Left ventricle myocardium superior (tissue), 1 donor: ENCODE data around the gene PAN2. TPM values are rescaled to one million over a fixed set of nuclear protein-coding genes. Genes with fewer than 3 reads are reported as not detected.
"Not testable (repeated sequence)": the region's sequence is repeated elsewhere in the genome, so short reads cannot be mapped to it uniquely, and the experiment has no call there.

Experiments used
- ATAC-seq: fragments of 200-7000 bp; cut with Tn5 transposase; one replicate; pipeline ENCODE4 v1.9.1; 2020; ENCODE audit warnings: mild to moderate bottlenecking, moderate library complexity
- DNase-seq: peaks from one replicate; pipeline ENCODE4 v3.0.0-alpha.2; 2020
- intact Hi-C: fragments of 100-400 bp; cut with micrococcal nuclease; formaldehyde crosslinking; loops from one replicate; pipeline ENCODE4 v1.11.0; 2022
- total RNA-seq: library from RNA; stranded (reverse); fragmentation: NEBNext Ultra II Directional; extraction: Animal tissue kit (Norgen Biotek cat#: 25700); gene quantifications from one replicate; pipeline ENCODE4 v1.2.1, GENCODE V29; 2021
- donor health status: DM: no; HTN: yes; CAD: no; lungs with severe emphysema.

Gene PAN2
- total RNA-seq, 1 donor from 2014 or later = 52.2 TPM

DNA sequence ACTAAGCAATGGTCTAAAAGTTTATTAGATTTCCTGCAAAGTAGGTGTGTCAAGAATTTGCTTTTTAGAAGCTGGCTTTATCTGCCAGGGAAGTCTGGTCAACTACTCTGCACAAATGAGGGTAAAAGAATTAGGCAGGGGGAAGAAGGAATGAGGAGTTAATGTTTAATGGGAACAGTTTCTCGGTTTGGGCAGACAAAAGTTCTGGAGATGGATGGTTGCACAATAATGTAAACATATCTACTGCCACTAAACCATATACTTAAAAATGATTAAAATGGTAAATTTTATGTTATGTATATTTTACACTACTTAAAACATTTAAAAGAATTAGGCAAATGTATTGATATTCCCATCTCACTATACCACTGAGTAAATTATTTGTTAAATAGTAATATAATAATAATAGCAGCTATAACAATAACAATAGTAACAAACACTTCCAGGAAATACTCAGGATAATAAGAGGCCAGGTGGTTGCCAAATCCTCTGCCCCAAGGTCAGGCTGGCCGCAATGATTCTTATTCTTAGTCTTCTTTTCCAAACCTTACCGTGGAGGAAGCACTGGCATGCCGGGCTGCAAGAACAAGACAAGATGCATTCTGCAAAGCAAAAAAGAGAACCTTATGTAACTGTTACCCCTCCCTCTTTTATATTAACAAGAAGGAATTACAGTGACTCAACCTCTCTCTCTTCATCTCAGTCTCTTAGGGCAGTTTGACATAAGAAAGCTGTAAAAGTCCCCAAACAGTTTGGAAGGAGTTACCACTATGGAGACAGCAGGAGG lies 47.6 kb downstream of the PAN2 start:
- DNase-seq = no peak
- peak; percentile 20 for ATAC-seq
- intact Hi-C loops = no loop called here

DNA sequence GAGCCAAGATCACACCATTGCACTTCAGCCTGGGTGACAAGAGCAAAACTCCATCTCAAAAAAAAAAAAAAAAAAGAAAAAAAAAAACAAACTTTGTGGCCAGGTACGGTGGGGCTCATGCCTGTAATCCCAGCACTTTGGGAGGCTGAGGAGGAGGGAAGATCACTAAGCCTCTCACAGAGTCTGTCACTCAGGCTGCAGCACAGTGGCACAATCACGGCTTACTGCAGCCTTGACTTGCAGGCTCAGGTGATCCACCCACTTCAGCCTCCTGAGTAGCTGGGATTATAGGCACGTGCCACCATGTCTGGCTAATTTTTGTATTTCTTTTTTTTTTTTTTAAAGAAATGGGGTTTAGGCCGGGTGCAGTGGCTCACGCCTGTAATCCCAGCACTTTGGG lies 49.5 kb downstream of the PAN2 start:
- ATAC-seq, intact Hi-C loops, DNase-seq: not testable (repeated sequence)

DNA sequence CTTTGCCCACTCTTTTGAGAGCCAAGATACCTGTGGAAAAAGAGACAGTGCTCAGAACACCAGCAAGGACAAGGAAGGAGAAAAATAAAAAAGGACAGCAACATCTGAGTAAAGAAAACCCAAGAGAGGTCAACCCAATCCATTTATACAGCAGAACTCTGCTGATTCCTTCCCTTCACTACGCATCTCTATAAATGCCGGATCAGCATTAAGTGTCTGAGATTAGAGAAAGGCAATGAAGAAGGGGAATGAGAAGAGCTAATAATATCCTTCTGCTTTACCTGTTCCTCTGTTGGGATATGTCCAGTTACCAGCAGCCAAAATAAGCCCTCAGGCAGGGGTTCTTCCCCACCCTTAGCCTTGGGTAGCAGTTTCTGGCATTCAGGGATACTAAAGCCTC lies 51.2 kb downstream of the PAN2 start:
- DNase-seq = no peak
- intact Hi-C loops = no loop called here
- ATAC-seq = no peak

DNA sequence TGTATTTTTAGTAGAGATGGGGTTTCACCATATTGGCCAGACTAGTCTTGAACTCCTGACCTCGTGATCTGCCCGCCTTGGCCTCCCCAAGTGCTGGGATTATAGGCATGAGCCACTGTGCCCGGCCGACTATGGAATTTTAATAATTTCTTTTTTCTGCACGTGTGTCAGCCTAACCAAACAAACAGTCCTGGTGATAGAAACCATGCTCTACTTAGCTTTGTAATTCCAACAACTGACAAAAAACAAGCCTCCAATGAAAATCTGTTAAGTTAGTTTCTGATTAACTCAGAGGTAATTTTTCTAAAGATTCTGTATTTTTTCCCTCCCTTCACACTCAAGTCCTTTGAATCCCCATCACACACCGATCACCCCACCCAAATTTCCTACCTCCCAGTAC lies 51.8 kb downstream of the PAN2 start:
- DNase-seq = no peak
- ATAC-seq = no peak
- intact Hi-C loops = no loop called here

DNA sequence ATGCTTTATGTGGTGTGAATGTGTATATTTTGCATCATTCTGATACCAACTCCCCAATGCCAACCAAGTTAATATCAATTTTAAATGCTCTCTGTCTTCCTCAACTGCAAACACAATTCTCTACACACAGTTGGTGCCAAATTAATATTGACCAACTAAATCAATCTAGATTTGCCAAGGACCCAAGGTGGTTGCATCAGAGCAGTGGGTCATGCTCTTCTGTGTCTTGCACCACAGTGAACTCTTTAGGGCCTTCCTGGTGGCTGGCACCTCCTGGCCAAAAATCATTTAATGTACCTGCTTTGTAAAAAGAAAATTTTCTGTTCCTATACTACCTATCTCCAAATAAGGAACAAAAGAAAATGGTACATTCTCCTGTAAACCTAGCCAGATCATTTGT lies 53.0 kb downstream of the PAN2 start:
- DNase-seq (no peak), ATAC-seq (no peak)
- intact Hi-C loops = no loop called here

DNA sequence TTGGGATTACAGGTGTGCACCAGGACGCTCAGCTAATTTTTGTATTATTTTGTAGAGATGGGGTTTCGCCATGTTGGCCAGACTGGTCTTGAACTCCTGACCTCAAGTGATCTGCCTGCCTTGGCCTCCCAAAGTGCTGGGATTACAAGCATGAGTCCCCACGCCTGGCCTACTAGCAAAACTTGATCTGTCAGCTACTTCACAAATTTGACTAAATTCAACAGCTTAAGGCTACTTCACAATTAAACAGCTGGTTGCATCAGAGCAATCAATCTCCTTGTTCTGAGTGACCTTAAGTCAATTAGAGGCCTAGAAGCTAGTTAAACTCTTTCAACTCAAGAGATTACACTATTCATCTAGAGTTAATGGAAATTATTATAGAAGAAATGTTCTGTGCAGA lies 54.9 kb downstream of the PAN2 start:
- DNase-seq (no peak), ATAC-seq (no peak)
- intact Hi-C loops = no loop called here

DNA sequence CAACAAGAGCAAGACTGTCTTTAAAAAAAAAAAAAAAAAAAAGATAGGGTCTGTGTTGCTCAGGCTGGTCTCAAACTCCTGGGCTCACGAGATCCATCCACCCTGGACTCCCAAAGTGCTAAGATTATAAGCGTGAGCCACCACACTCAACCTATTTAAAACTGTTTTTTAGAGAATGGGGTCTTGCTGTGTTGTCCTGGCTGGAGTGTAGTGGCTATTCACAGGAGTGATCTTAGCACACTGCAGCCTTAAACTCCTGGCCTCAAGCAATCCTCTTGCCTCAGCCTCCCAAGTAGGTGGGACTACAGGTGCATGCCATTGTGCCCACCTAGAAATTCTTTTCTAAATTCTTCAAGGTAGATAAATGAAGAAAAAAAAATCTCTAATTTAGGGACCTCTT lies 59.5 kb downstream of the PAN2 start:
- no peak for ATAC-seq
- DNase-seq = no peak
- intact Hi-C loops = no loop called here

DNA sequence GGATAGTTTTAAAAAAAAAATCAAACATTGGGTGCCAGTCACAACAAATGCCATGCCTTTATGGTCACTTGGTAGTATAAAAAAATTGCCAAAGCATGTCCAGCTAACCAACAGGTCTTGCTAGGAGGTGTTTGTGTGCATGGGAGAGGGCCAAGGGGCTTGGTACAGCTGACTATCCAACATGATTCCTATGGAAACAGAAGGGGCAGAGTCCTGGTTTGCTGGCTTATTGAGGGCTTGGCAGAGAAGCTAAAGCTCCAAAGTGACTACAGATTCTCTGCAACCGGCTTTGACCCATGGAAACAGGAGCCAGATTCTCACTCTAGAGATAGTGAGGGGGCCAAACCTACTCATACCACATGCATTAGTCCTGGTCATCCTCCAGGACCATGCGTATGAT lies 61.3 kb downstream of the PAN2 start:
- intact Hi-C loops, DNase-seq: not testable (repeated sequence)
- ATAC-seq = peak; percentile 6

DNA sequence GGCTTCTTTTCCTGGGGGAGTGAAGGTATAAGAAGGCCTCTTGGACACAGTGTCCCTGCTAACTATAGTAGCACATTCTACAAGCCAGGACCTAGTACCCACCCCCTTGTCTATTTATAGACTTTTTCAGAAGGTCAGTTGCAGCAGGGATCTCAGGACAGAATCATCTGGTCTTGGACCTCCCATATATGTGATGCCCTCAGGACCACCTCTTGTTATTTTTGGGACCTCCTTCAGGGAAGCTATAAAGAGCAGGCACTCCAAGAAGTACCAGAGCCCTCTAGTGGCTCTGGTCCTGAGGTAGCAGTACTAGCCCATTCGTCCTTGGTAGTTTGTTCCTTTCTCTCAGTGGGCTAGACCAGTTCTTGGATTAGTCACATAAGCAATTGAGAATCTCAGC lies 62.8 kb downstream of the PAN2 start:
- DNase-seq (no peak), ATAC-seq (peak; percentile 60)
- intact Hi-C loops = no loop called here

DNA sequence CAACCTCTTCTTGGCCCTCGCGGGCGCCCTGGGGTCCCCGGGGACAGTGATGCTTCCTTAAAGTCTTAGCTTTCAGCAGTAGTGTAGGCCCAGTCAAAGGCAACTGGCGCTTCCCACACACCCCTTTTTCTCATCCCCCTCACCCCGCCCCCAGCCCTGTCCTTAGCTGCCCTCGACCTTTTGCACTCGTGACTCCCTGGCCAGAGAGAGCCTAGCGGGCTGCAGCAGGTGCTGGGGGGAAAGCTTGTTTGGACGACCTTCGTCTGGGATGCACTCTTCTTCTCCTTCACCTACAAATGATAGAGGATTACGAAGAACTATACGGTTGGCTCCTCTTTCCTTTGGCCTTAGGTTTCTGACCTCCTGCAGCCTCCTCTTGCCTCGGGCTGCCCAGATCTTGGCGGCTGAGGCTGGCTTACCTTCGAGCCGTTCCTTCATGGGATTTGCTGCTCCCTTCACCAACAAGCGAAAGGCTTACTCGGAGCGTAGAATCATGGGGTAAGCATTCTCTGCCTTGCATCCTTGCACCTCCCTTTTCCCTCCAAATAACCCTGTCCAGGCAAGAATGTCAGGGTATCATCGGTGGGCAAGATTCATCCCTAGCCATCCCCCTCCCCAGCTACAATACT lies 66.2 kb downstream of the PAN2 start:
- DNase-seq = no peak
- peak; percentile 50 for ATAC-seq

DNA sequence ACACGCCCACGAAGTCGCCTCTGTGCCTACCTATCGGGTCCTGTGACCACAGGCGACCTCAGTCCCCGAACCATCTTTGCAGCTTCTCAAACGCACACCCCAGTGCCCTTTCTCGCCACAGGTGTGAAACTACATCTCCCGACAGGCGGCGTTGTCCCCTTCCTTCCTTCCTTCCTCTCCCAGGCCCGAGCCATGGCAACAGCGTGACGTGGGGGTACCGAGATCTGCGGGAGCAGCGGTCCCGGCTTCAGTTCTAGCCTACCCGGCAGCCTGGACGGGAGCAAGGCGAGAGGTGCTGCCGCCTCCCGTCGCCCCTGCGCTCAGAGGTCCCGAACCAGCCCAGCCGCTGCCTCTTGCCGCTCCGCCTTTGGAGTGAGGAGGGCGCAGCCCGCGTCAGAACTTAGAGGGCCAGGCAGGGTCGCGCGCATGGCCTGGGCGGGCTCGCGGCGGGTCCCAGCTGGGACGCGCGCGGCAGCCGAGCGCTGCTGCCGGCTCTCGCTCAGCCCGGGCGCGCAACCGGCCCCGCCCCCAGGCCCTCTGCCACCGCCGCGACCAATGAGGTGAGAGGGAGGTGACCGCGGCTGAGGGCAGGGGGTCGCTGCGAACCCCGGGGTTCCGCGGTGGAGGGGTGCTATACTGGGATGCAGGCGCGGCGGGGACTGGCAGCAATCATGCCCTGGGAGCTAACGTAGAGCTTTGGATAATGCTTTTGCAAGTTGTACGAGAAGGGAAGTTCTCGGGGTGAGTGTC lies 66.9 kb downstream of the PAN2 start, which contains the start of gene COQ10A:
COQ10A (plus strand) TSS at position 250 of the 750 bp plus-strand sequence; CDS start at position 427, 177 bp downstream.
- ATAC-seq = peak; percentile 92
- intact Hi-C loops = no loop called here
- peak; percentile 93 for DNase-seq

More for the DNA sequence above, 66.2 kb downstream of the PAN2 start:
- intact Hi-C loops = no loop called here

Other genes starting within 250 kb of the PAN2 start
- 77.1 TPM for gene PA2G4, start 229.4 kb downstream of the PAN2 start, total RNA-seq
- 1,980 TPM for gene RPL41, start 217.4 kb downstream of the PAN2 start, total RNA-seq
- gene ZC3H10, start 215.7 kb downstream of the PAN2 start, total RNA-seq = 5.5 TPM
- gene ESYT1, start 205.7 kb downstream of the PAN2 start, total RNA-seq = 28.0 TPM
- gene MYL6B, start 181.4 kb downstream of the PAN2 start, total RNA-seq = 41.4 TPM
- 546 TPM for gene MYL6, start 175.6 kb downstream of the PAN2 start, total RNA-seq
- 81.4 TPM for gene SMARCC2, start 144.5 kb downstream of the PAN2 start, total RNA-seq
- gene RNF41, start 112.1 kb downstream of the PAN2 start, total RNA-seq = 55.3 TPM
- 19.6 TPM for gene NABP2, start 109.7 kb downstream of the PAN2 start, total RNA-seq
- gene SLC39A5, start 103.9 kb downstream of the PAN2 start, total RNA-seq = not detected
- 28.5 TPM for gene ANKRD52, start 75.6 kb downstream of the PAN2 start, total RNA-seq
- 162 TPM for gene COQ10A, start 67.1 kb downstream of the PAN2 start, total RNA-seq
- 865 TPM for gene CS, start 33.7 kb downstream of the PAN2 start, total RNA-seq
- 32.3 TPM for gene CNPY2, start 18.0 kb downstream of the PAN2 start, total RNA-seq
- not detected for gene IL23A, start 4.9 kb upstream of the PAN2 start, total RNA-seq
- 36.6 TPM for gene STAT2, start 26.1 kb upstream of the PAN2 start, total RNA-seq
- gene APOF, start 28.9 kb upstream of the PAN2 start, total RNA-seq = not detected
- 2.0 TPM for gene TIMELESS, start 115.4 kb upstream of the PAN2 start, total RNA-seq
- gene MIP, start 120.7 kb upstream of the PAN2 start, total RNA-seq = not detected
- 3.1 TPM for gene SPRYD4, start 134.6 kb upstream of the PAN2 start, total RNA-seq
- 0.57 TPM for gene GLS2, start 154.2 kb upstream of the PAN2 start, total RNA-seq
- gene RBMS2, start 187.8 kb upstream of the PAN2 start, total RNA-seq = 26.9 TPM